GM12878 (cell line): ENCODE data around the gene PLCG2. TPM values are rescaled to one million over a fixed set of nuclear protein-coding genes. Genes with fewer than 3 reads are reported as not detected.

Experiments
- ATAC-seq: fragments of 200-7000 bp; cut with Tn5 transposase; 3 replicates; pipeline ENCODE4 v1.9.1; 2020; ENCODE audit warnings: mild to moderate bottlenecking, moderate library complexity
- BruUV-seq: library from RNA; stranded (reverse); fragments of 400-500 nt; replicated peaks from 2 replicates; lab custom pipeline; 2021; lab: Mats Ljungman, UMichigan
- CTCF ChIA-PET: fragments of 300-600 bp; sonication (Branson Sonifier 250); formaldehyde crosslinking; extraction: SDS; loops from one replicate; lab custom pipeline; 2021; ENCODE audit warnings: inconsistent platforms; lab: Yijun Ruan, JAX
- POLR2A ChIA-PET: fragments of 350-600 bp; formaldehyde crosslinking; extraction: SDS; loops from one replicate; lab custom pipeline; 2021; ENCODE audit warnings: inconsistent platforms; lab: Charles Lee
- RAD21 ChIA-PET: fragments of 300-600 bp; sonication (Branson Sonifier 250); formaldehyde crosslinking; loops from one replicate; lab custom pipeline; 2023; ENCODE audit warnings: antibody characterized with exemption; ENCODE audit not compliant: unreplicated experiment; lab: Charles Lee
- SMC1A ChIA-PET: fragments of 300-600 bp; sonication (Branson Sonifier 250); formaldehyde crosslinking; loops from one replicate; lab custom pipeline; 2023; ENCODE audit not compliant: unreplicated experiment, uncharacterized antibody; lab: Charles Lee
- DNase-seq: peaks from one replicate; pipeline ENCODE4 v3.0.0-alpha.2; 2011; ENCODE audit warnings: low read depth, low spot score
- FAIRE-seq: peaks from 3 replicates; lab custom pipeline; 2011; peaks lifted over from hg19 to GRCh38; lab: Jason Lieb, UNC
- H2AFZ ChIP-seq: 2 replicates; pipeline ENCODE4 v1.6.0; 2011; ENCODE audit warnings: low read depth, low read length, control low read depth; ENCODE audit not compliant: control insufficient read depth
- H3K27ac ChIP-seq: 2 replicates; pipeline ENCODE4 v1.5.1; 2011; ENCODE audit warnings: control low read depth; ENCODE audit not compliant: control insufficient read depth, insufficient read depth
- H3K27me3 ChIP-seq, 2 experiments: replicated peaks in 1 of 2; 2 replicates each; pipeline versions ENCODE4 v1.6.0 to v1.6.1; 2011; ENCODE audit warnings: low read length in 1 of 2; ENCODE audit not compliant: control insufficient read depth in 2 of 2, insufficient read depth in 2 of 2
- H3K36me3 ChIP-seq, 2 experiments: 2 replicates each; pipeline ENCODE4 v1.5.1; 2011; ENCODE audit warnings: low read length in 1 of 2; ENCODE audit not compliant: control insufficient read depth in 2 of 2, insufficient read depth in 2 of 2
- H3K4me1 ChIP-seq: 2 replicates; pipeline ENCODE4 v1.6.1; 2011; ENCODE audit warnings: mild to moderate bottlenecking, low read length, moderate library complexity, mixed read lengths; ENCODE audit not compliant: control insufficient read depth, insufficient read depth
- H3K4me2 ChIP-seq: 2 replicates; pipeline ENCODE4 v1.6.0; 2011; ENCODE audit warnings: control low read depth; ENCODE audit not compliant: control insufficient read depth, insufficient read depth
- H3K4me3 ChIP-seq: fragments of 200-600 bp; sonication (generic); 2 replicates; pipeline ENCODE4 v1.5.1; 2016
- H3K79me2 ChIP-seq: 2 replicates; pipeline ENCODE4 v1.6.0; 2011; ENCODE audit warnings: low read length; ENCODE audit not compliant: control insufficient read depth, insufficient read depth
- H3K9ac ChIP-seq: 2 replicates; pipeline ENCODE4 v1.8.0; 2011; ENCODE audit warnings: low read length, control low read depth, mixed read lengths; ENCODE audit not compliant: control insufficient read depth, insufficient read depth
- H3K9me3 ChIP-seq: replicated peaks from 3 replicates; pipeline ENCODE4 v1.5.1; 2011; ENCODE audit warnings: mild to moderate bottlenecking, low read length; ENCODE audit not compliant: control insufficient read depth, insufficient read depth
- H4K20me1 ChIP-seq: 2 replicates; pipeline ENCODE4 v1.6.0; 2011; ENCODE audit not compliant: control insufficient read depth, insufficient read depth
- CBFB ChIP-seq: IDR thresholded peaks from 2 replicates; pipeline ENCODE4 v1.6.1; 2016; ENCODE audit warnings: antibody characterized with exemption, low read depth
- HDGF ChIP-seq: fragments of 450-650 bp; IDR thresholded peaks from 2 replicates; pipeline ENCODE4 v1.6.1; 2016; ENCODE audit warnings: antibody characterized with exemption
- IKZF1 ChIP-seq: fragments of 450-650 bp; conservative IDR thresholded peaks from 2 replicates; pipeline ENCODE4 v1.6.1; 2017; ENCODE audit warnings: antibody characterized with exemption, mild to moderate bottlenecking
- IKZF2 ChIP-seq, 2 experiments: fragments of 450-650 bp; IDR thresholded peaks; 2 replicates each; pipeline ENCODE4 v1.6.1; 2017; ENCODE audit warnings: mild to moderate bottlenecking in 2 of 2, moderate library complexity in 2 of 2
- MEF2B ChIP-seq: fragments of 450-650 bp; IDR thresholded peaks from 2 replicates; pipeline ENCODE4 v1.6.1; 2018; ENCODE audit warnings: mild to moderate bottlenecking, moderate library complexity; ENCODE audit not compliant: partially characterized antibody, poor library complexity, severe bottlenecking
- NFXL1 ChIP-seq: fragments of 450-650 bp; IDR thresholded peaks from 2 replicates; pipeline ENCODE4 v1.6.1; 2017; ENCODE audit warnings: antibody characterized with exemption, mild to moderate bottlenecking, borderline replicate concordance
- NRF1 ChIP-seq: conservative IDR thresholded peaks from 2 replicates; pipeline ENCODE4 v1.6.1; 2011; ENCODE audit warnings: mild to moderate bottlenecking, low read depth, low read length, improper control_type of control experiment
- RUNX3 ChIP-seq: IDR thresholded peaks from 2 replicates; pipeline ENCODE4 v1.6.1; 2012; ENCODE audit warnings: low read length, inconsistent platforms
- SPI1 ChIP-seq: IDR thresholded peaks from 2 replicates; pipeline ENCODE4 v1.6.1; 2011; ENCODE audit warnings: low read depth, mild to moderate bottlenecking, low read length, moderate library complexity, borderline replicate concordance; ENCODE audit not compliant: insufficient read depth
- WRNIP1 ChIP-seq: IDR thresholded peaks from 2 replicates; pipeline ENCODE4 v1.6.1; 2011; ENCODE audit warnings: low read depth, low read length, improper control_type of control experiment, borderline replicate concordance
- WGBS: methylation state at CpG from one replicate; pipeline ENCODE4 v1.1.6; 2016; ENCODE audit warnings: low lambda C conversion rate; ENCODE audit not compliant: insufficient replicate concordance, insufficient coverage; ENCODE audit errors: missing lambda C conversion rate; 5-methylcytosine and 5-hydroxymethylcytosine counted together
- in situ Hi-C: fragments of 300-500 bp; cut with MboI; formaldehyde crosslinking; loops from 9 replicates; pipeline ENCODE4 v1.14.3; 2018; ENCODE audit warnings: mixed read lengths
- intact Hi-C: fragments of 100-400 bp; cut with micrococcal nuclease; formaldehyde crosslinking; loops from one replicate; pipeline ENCODE4 v1.14.2; 2022; ENCODE audit not compliant: unreplicated experiment
- polyA plus RNA-seq, 11 experiments: library from polyadenylated mRNA; depleted of rRNA in 4 of 11; unstranded in 6 of 11; stranded (reverse) in 5 of 11; fragments of >200 nt; fragmentation: Nextera tagmentation in 4 of 11; fragmentation: Illumina TruSeq in 1 of 11; extraction: Ambion mirVana in 4 of 11; extraction: Trizol in 1 of 11; gene quantifications; 1 replicate in 1 of 11; 2 replicates in 10 of 11; pipeline versions ENCODE4 v1.2.1 to v1.2.3, GENCODE V29; 2011 to 2016; ENCODE audit warnings: inconsistent platforms in 2 of 11, missing spikeins in 2 of 11, low read depth in 1 of 11
- total RNA-seq, 4 experiments: library from RNA; depleted of rRNA in 3 of 4; stranded (reverse); fragments of >200 nt in 3 of 4; fragmentation: Illumina TruSeq in 1 of 4; extraction: Trizol in 1 of 4; gene quantifications; 2 replicates each; pipeline versions ENCODE4 v1.2.1 to v1.2.3, GENCODE V29; 2013 to 2021
- TF ChIP-seq, protein P1 (sequence below): IDR thresholded peaks from 2 replicates; pipeline ENCODE4 v1.6.1; 2012; ENCODE audit warnings: low read length, inconsistent platforms

PLCG2 gene
- total and polyA plus RNA-seq, 10 of the 15 experiments (the other 5 are each of a cell fraction or from before 2014, with no cell fraction given): 47.6 to 256 (median 149) TPM

DNA sequence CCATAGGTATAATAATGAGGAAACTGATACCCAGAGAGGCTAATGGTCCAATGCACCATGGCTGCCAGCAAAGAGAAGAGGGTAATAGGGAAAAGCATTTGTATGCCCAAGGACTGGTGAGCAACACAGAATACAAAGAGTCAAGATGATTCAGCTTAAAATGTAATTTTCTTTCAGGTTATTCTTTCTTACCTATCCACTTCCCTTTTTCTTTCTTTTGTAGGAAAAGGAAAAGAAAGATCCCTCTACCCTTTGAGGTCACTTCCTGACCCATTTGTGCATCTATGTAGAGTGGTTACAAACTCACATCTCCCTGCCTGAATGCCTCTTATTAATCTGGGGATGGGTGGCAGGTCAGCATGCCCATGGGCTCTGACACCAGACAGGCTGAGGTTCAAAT, 3.5 kb upstream of the PLCG2 start:
- intact Hi-C loops: no loop called here
- H3K4me1 ChIP-seq: peaks cover 39% of the 10 kb centered on the region

DNA sequence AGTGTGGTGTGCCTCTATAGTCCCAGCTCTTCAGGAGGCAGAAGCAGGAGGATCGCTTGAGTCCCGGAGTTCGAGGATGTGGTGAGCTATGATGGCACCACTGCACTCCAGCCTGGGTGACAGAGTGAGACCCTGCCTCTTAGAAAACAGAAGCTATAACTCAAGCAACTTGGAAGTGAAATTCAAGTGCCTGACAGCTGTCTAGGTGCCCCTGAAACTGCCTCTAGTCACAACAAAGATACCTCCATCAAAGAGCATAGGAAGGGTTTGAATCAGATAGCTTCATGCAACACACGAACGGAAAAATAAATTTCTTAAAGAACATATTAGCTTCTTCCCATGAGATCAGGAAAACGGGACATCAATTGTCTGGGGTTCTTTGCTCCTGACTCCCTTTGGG, 860 bp upstream of the PLCG2 start:
- peaks cover 41% of the 10 kb centered on the region for H3K79me2 ChIP-seq
- CTCF ChIA-PET: interaction anchor here (1.0 to 4.1 kb wide), 4 partner anchors 26 to 96 kb away, joined by 4 to 27 read pairs (median 8); no protein-coding TSS in a partner anchor
- peaks cover 4% of the 10 kb centered on the region; the same call in 1 of the 2 replicates for H4K20me1 ChIP-seq
- H2AFZ ChIP-seq: no peak overlapping the region
- H3K4me1 ChIP-seq: peaks cover 33% of the 10 kb centered on the region
- no peaks in the 10 kb centered on the region for H3K36me3 ChIP-seq
- no TSS peak for BruUV-seq
- intact Hi-C loops: no loop called here
- FAIRE-seq: no peak
- 83% methylated on average over 6 of the region's 6 CpGs for WGBS
- no peak overlapping the region for H3K27ac ChIP-seq
- H3K4me3 ChIP-seq: no peak overlapping the region
- TF ChIP-seq MEF2B (no peak), NRF1 (no peak), NFXL1 (no peak), CBFB (no peak), HDGF (no peak)
- TF ChIP-seq, protein P1, sequence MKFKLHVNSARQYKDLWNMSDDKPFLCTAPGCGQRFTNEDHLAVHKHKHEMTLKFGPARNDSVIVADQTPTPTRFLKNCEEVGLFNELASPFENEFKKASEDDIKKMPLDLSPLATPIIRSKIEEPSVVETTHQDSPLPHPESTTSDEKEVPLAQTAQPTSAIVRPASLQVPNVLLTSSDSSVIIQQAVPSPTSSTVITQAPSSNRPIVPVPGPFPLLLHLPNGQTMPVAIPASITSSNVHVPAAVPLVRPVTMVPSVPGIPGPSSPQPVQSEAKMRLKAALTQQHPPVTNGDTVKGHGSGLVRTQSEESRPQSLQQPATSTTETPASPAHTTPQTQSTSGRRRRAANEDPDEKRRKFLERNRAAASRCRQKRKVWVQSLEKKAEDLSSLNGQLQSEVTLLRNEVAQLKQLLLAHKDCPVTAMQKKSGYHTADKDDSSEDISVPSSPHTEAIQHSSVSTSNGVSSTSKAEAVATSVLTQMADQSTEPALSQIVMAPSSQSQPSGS: no peak
- in situ Hi-C loops: no loop called here
- RAD21 ChIA-PET: interaction anchor here (0.6 to 9.5 kb wide), 9 partner anchors 19 to 95 kb away, joined by 3 to 74 read pairs (median 6); no protein-coding TSS in a partner anchor
- H3K9ac ChIP-seq: no peak overlapping the region
- ATAC-seq: no peak
- no peak overlapping the region for H3K4me2 ChIP-seq
- no peak for DNase-seq
- SMC1A ChIA-PET: interaction anchor here (0.8 to 6.6 kb wide), 9 partner anchors 11 to 95 kb away, joined by 3 to 65 read pairs (median 4); no protein-coding TSS in a partner anchor
- POLR2A ChIA-PET: interaction anchor here (0.5 to 5.5 kb wide), 11 partner anchors 21 to 296 kb away, joined by 3 to 46 read pairs (median 4); no protein-coding TSS in a partner anchor
- no peaks in the 10 kb centered on the region for H3K9me3 ChIP-seq
- no peaks in the 10 kb centered on the region for H3K27me3 ChIP-seq

More for the DNA sequence above, 3.5 kb upstream of the PLCG2 start:
- no peak for FAIRE-seq
- Histone ChIP-seq H3K36me3 (no peaks in the 10 kb centered on the region), H3K4me3 (no peak overlapping the region), H3K27me3 (no peaks in the 10 kb centered on the region), H3K27ac (no peak overlapping the region), H2AFZ (no peak overlapping the region), H3K9ac (no peak overlapping the region), H3K79me2 (peaks cover 16% of the 10 kb centered on the region), H3K4me2 (no peak overlapping the region), H3K9me3 (no peaks in the 10 kb centered on the region), H4K20me1 (peaks cover 4% of the 10 kb centered on the region; the same call in 1 of the 2 replicates)
- BruUV-seq: no TSS peak
- CTCF ChIA-PET: interaction anchor here (1.4 to 3.2 kb wide), 2 partner anchors 23 to 31 kb away, joined by 4 to 16 read pairs; no protein-coding TSS in a partner anchor
- RAD21 ChIA-PET: interaction anchor here (1.9 to 3.4 kb wide), 3 partner anchors 8 to 35 kb away, joined by 4 to 25 read pairs (median 13); no protein-coding TSS in a partner anchor
- no peak for DNase-seq
- in situ Hi-C loops: no loop called here
- SMC1A ChIA-PET: interaction anchor here (1.3 to 2.6 kb wide), 3 partner anchors 11 to 42 kb away, joined by 5 to 15 read pairs (median 6); no protein-coding TSS in a partner anchor
- TF ChIP-seq WRNIP1 (no peak), IKZF1 (0 out of 2 replicates have a peak, but pooled peaks have one; percentile 12), IKZF2 (IDR thresholded peaks at IDR 0.05) (peak in 1 of 2 experiments; percentile 25; a peak in 1 of 4 replicates), SPI1 (peak; percentile 64), RUNX3 (peak; percentile 21; the same call in 1 of the 2 replicates)
- POLR2A ChIA-PET: interaction anchor here (0.8 to 2.1 kb wide), 2 partner anchors 24 to 32 kb away, joined by 3 to 11 read pairs; no protein-coding TSS in a partner anchor
- no peak for ATAC-seq
